Measurements from ENCODE around the gene TIMM44.

Gene TIMM44

GRCh38 chr19:7914099-7914498 is 29.4 kb downstream of the TIMM44 start:
- DNase-seq (ENCODE audit: low spot score): no peak

- DNase-seq (ENCODE audit: low spot score): no peak
Observed at GRCh38 chr19:7913652-7914051, 29.8 kb downstream of the TIMM44 start.

GRCh38 chr19:7912697-7913564 is 30.5 kb downstream of the TIMM44 start:
- no peak for DNase-seq (ENCODE audit: low spot score)

- no peak for DNase-seq (ENCODE audit: low spot score)
Observed at GRCh38 chr19:7912144-7912696, 31.2 kb downstream of the TIMM44 start.

GRCh38 chr19:7911508-7912143 is 31.8 kb downstream of the TIMM44 start:
- no peak for DNase-seq (ENCODE audit: low spot score)

GRCh38 chr19:7910321-7911161 is 32.9 kb downstream of the TIMM44 start:
- DNase-seq (ENCODE audit: low spot score): no peak

- DNase-seq (ENCODE audit: low spot score): no peak
Observed at GRCh38 chr19:7909471-7910067, 33.9 kb downstream of the TIMM44 start.

GRCh38 chr19:7908742-7909461 is 34.6 kb downstream of the TIMM44 start:
- DNase-seq (ENCODE audit: low spot score): no peak

GRCh38 chr19:7908078-7908699 is 35.3 kb downstream of the TIMM44 start:
- DNase-seq (ENCODE audit: low spot score): no peak

GRCh38 chr19:7907544-7907943 is 35.9 kb downstream of the TIMM44 start:
- no peak for DNase-seq (ENCODE audit: low spot score)

- no peak for DNase-seq (ENCODE audit: low spot score)
Observed at GRCh38 chr19:7907122-7907521, 36.3 kb downstream of the TIMM44 start.

GRCh38 chr19:7905859-7906258 is 37.6 kb downstream of the TIMM44 start:
- DNase-seq (ENCODE audit: low spot score): no peak

GRCh38 chr19:7905268-7905667 is 38.2 kb downstream of the TIMM44 start:
- no peak for DNase-seq (ENCODE audit: low spot score)

- no peak for DNase-seq (ENCODE audit: low spot score)
Observed at GRCh38 chr19:7904074-7905020, 39.1 kb downstream of the TIMM44 start.

GRCh38 chr19:7903244-7904073 is 40.0 kb downstream of the TIMM44 start, which contains the start of gene MAP2K7:
Gene MAP2K7 (plus strand): TSS chr19:7903877. CDS start chr19:7903945, 68 bp downstream.
- DNase-seq (ENCODE audit: low spot score): peak; percentile 98

GRCh38 chr19:7902796-7903243 is 40.6 kb downstream of the TIMM44 start:
- no peak for DNase-seq (ENCODE audit: low spot score)

GRCh38 chr19:7901337-7901736 is 42.1 kb downstream of the TIMM44 start:
- no peak for DNase-seq (ENCODE audit: low spot score)

GRCh38 chr19:7900931-7901330 is 42.5 kb downstream of the TIMM44 start:
- DNase-seq (ENCODE audit: low spot score): no peak
